Astrocyte of the spinal cord (primary cell): ENCODE data around the gene RARRES2.

Experiments
- DNase-seq: peaks from one replicate; pipeline ENCODE4 v3.0.0; 2011; ENCODE audit warnings: low read depth, low spot score
- H3K4me3 ChIP-seq: 2 replicates; pipeline ENCODE4 v1.5.1; 2011; ENCODE audit warnings: low read depth, mild to moderate bottlenecking, low read length, moderate library complexity
- CTCF ChIP-seq: IDR thresholded peaks from 2 replicates; pipeline ENCODE4 v1.5.1; 2012; ENCODE audit warnings: low read depth, mild to moderate bottlenecking, low read length, inconsistent platforms
- in situ Hi-C: cut with HindIII; loops from 2 replicates; pipeline ENCODE4 v1.10.0; 2017; ENCODE audit warnings: low sequenced_read_pairs

RARRES2 gene

DNA sequence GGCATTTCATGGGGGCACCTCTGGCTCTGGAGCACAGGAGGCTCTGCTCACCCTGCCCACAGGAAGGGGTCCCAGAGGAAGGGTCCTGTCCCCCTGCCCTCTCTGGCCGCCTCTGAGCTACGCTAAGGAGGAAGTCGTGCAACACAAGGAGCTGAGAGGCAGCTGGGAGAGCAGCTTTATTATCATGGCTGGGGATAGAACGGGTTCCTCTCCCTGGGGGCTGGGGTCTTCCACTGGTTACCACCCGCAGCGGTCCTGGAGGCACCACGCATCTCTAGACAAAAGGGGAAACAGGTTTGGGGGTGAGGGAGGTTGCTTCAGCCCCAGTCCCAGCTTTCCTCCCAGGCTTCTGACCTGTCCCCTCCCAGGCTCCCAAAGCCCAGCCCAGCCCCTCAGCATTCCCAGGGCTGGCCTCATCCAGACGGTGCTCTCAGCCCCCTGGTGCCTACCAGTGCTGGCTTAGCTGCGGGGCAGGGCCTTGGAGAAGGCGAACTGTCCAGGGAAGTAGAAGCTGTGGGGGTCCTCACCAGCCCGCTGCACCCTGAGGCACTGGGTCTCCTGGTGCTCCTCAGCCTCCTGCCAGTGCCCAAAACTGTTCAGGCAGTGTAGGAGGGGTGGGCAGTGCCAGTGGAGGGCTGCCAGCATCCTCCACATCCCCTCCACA is 3.1 kb downstream of the RARRES2 start:
- no peak for TF ChIP-seq CTCF
- H3K4me3 ChIP-seq, result no peak overlapping the region
- DNase-seq, result no peak
- in situ Hi-C loops, result no loop called here

DNA sequence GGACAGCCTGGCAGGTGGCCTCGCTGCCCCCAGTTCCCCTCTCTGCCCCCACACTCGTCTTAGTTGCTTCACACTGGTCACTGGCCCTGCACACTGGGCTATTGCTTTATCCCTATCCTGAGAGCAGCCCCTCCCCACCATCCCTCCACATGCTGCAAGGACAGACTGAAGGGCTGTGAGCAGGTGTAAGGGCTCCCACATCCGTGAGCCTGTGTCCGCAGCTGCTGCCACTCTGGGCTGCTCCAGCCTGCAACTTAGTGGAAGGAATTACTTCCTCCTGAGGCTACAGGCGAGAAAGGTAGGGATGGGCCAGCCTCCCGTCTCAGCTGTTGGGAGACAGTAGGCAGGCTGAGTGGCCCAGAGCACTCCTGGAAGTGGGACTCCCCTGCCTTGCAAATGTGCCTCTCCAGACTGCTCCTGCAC is 3.8 kb downstream of the RARRES2 start:
- in situ Hi-C loops, result no loop called here
- no peak for DNase-seq
- TF ChIP-seq CTCF, result no peak
- H3K4me3 ChIP-seq, result no peak overlapping the region

DNA sequence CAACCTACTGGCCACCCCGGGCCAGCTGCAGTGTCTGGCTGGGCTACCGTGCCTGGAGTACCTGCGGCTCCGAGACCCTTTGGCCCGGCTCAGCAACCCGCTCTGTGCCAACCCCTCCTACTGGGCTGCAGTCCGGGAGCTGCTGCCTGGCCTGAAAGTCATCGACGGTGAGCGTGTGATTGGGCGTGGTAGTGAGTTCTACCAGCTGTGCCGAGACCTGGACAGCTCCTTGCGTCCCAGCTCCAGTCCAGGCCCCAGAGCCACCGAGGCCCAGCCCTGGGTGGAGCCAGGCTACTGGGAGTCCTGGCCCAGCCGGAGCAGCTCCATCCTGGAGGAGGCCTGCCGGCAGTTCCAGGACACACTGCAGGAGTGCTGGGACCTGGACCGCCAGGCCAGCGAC is 4.2 kb downstream of the RARRES2 start:
- no peak for TF ChIP-seq CTCF
- no peak for DNase-seq
- H3K4me3 ChIP-seq, result no peak overlapping the region
- in situ Hi-C loops, result no loop called here

GRCh38 chr7:150336746-150337145 is 4.7 kb downstream of the RARRES2 start:
- no peak overlapping the region for H3K4me3 ChIP-seq
- TF ChIP-seq CTCF, result no peak
- no peak for DNase-seq
- in situ Hi-C loops, result no loop called here

- in situ Hi-C loops, result no loop called here
- TF ChIP-seq CTCF, result no peak
- H3K4me3 ChIP-seq, result no peak overlapping the region
- no peak for DNase-seq
Observed at GRCh38 chr7:150335774-150336112, 5.7 kb downstream of the RARRES2 start.

DNA sequence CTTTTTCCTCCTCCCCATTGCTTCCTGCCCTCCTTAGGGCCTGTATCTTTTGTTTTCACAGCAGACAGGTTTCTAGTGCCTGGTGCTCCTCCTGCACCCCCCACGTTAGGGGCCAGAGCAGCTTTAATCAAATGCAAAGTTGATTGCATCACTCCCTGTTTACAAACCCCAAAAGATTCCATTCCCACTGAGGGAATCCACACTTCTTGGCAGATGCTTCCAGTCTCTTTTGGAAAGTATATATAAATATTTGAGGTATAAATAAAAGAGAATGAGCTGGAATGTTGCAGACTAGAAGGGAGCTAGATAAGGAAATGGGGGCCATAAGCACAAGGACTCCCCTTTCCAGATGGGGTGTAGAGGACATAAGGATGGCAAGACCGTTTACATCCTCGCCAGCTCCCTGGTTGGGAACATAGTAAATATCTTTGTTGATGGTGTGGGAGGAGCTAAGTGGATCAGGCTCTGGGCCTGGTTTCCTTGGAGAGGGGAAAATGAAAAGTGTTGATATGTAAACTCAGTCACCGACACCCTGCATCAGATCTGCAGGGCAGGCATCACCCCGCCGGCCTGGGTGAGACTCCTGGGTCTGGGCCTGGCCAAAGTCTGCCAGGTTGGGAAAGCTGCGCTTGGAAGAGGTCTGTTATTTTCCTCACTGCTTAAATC is 6.2 kb downstream of the RARRES2 start:
- no peak overlapping the region for H3K4me3 ChIP-seq
- peak; percentile 47 for DNase-seq
- no peak for TF ChIP-seq CTCF
- in situ Hi-C loops, result no loop called here

- DNase-seq, result no peak
- TF ChIP-seq CTCF, result no peak
- H3K4me3 ChIP-seq, result no peak overlapping the region
- in situ Hi-C loops, result no loop called here
Observed at GRCh38 chr7:150334108-150334507, 7.3 kb downstream of the RARRES2 start.
